Esophagus squamous epithelium (tissue), 4 donors: Measurements from ENCODE around the gene NR2C2AP.

Experiments
- CTCF ChIP-seq, 6 experiments: fragments of 450-650 bp in 4 of 6; fragments of 200-600 bp in 2 of 6; sonication (generic) in 2 of 6; IDR thresholded peaks; one replicate each; pipeline ENCODE4 v1.5.1; 2016 to 2019; ENCODE audit warnings: antibody characterized with exemption in 6 of 6, mild to moderate bottlenecking in 4 of 6, moderate library complexity in 4 of 6
- POLR2A ChIP-seq, 4 donors: fragments of 450-650 bp; IDR thresholded peaks; one replicate each; pipeline ENCODE4 v1.6.1; 2017; ENCODE audit warnings: antibody characterized with exemption in 4 of 4, mild to moderate bottlenecking in 4 of 4, moderate library complexity in 3 of 4

GRCh38 chr19:19185853-19186740, 17.1 kb downstream of the NR2C2AP start:
- TF ChIP-seq CTCF (IDR thresholded peaks at IDR 0.05): peak in 5 of 6 experiments; percentile 42 to 71 (median 44)
- TF ChIP-seq POLR2A (IDR thresholded peaks at IDR 0.05): no peak
